ENCODE data around the gene ZBTB44. TPM values are rescaled to one million over a fixed set of nuclear protein-coding genes. Genes with fewer than 3 reads are reported as not detected.

ZBTB44 gene
- total RNA-seq, 1 experiment from 2014 or later: 41.2 TPM

- Histone ChIP-seq H3K4me3 (no peak overlapping the region), H3K79me2 (ENCODE audit: low read depth) (peaks cover 7% of the 10 kb centered on the region; the same call in 1 of the 2 replicates), H3K4me2 (no peak overlapping the region), H4K20me1 (ENCODE audit: insufficient read depth) (peaks cover 6% of the 10 kb centered on the region; the same call in 1 of the 2 replicates), H3K9me2 (ENCODE audit: insufficient read depth) (no peaks in the 10 kb centered on the region), H3K27me3 (ENCODE audit: insufficient read depth, low read depth) (no peaks in the 10 kb centered on the region), H3K36me3 (ENCODE audit: low read depth) (peaks cover 6% of the 10 kb centered on the region; the same call in 1 of the 2 replicates), H3K27ac (no peak overlapping the region), H3K4me1 (replicated peaks; ENCODE audit: insufficient read depth) (no peaks in the 10 kb centered on the region), H3K9me3 (ENCODE audit: insufficient read depth, low read depth) (no peaks in the 10 kb centered on the region), H3F3A (ENCODE audit: insufficient read depth, low read depth) (0 out of 2 replicates have a peak, but pooled peaks cover 3% of the 10 kb centered on the region), H2AFZ (no peak overlapping the region)
- DNase-seq: peak in 1 of 2 experiments; percentile 26
- intact Hi-C loops (cut with micrococcal nuclease; ENCODE audit: unreplicated experiment): no loop called here
- no TSS peak for BruUV-seq (replicated peaks)
- POLR2A ChIA-PET (ENCODE audit: unreplicated experiment): no interaction called here
- TF ChIP-seq EZH2 (IDR thresholded peaks at IDR 0.05; ENCODE audit: low read depth) (no peak), CTCF (conservative IDR thresholded peaks at IDR 0.05) (no peak)
- CTCF ChIA-PET: no interaction called here
Observed at GRCh38 chr11:130279989-130280388, 34.7 kb downstream of the ZBTB44 start.

GRCh38 chr11:130278745-130279144, 36.0 kb downstream of the ZBTB44 start:
- H3K27ac ChIP-seq: no peak overlapping the region
- no peak for TF ChIP-seq CTCF (conservative IDR thresholded peaks at IDR 0.05)
- no peak for TF ChIP-seq EZH2 (IDR thresholded peaks at IDR 0.05; ENCODE audit: low read depth)
- peaks cover 6% of the 10 kb centered on the region; the same call in 1 of the 2 replicates for H4K20me1 ChIP-seq (ENCODE audit: insufficient read depth)
- H3K4me1 ChIP-seq (replicated peaks; ENCODE audit: insufficient read depth): no peaks in the 10 kb centered on the region
- H3K27me3 ChIP-seq (ENCODE audit: insufficient read depth, low read depth): no peaks in the 10 kb centered on the region
- no TSS peak for BruUV-seq (replicated peaks)
- peaks cover 7% of the 10 kb centered on the region; the same call in 1 of the 2 replicates for H3K79me2 ChIP-seq (ENCODE audit: low read depth)
- intact Hi-C loops (cut with micrococcal nuclease; ENCODE audit: unreplicated experiment): no loop called here
- H3K9me3 ChIP-seq (ENCODE audit: insufficient read depth, low read depth): no peaks in the 10 kb centered on the region
- ChIA-PET CTCF (no interaction called here), POLR2A (ENCODE audit: unreplicated experiment) (no interaction called here)
- H3K4me2 ChIP-seq: no peak overlapping the region
- no peak for DNase-seq
- H2AFZ ChIP-seq: no peak overlapping the region
- 0 out of 2 replicates have a peak, but pooled peaks cover 3% of the 10 kb centered on the region for H3F3A ChIP-seq (ENCODE audit: insufficient read depth, low read depth)
- no peak overlapping the region for H3K4me3 ChIP-seq
- H3K36me3 ChIP-seq (ENCODE audit: low read depth): peaks cover 6% of the 10 kb centered on the region; the same call in 1 of the 2 replicates
- H3K9me2 ChIP-seq (ENCODE audit: insufficient read depth): no peaks in the 10 kb centered on the region

GRCh38 chr11:130278151-130278550, 36.6 kb downstream of the ZBTB44 start:
- no peaks in the 10 kb centered on the region for H3K4me1 ChIP-seq (replicated peaks; ENCODE audit: insufficient read depth)
- H3K36me3 ChIP-seq (ENCODE audit: low read depth): peaks cover 6% of the 10 kb centered on the region; the same call in 1 of the 2 replicates
- H2AFZ ChIP-seq: no peak overlapping the region
- no peak overlapping the region for H3K4me2 ChIP-seq
- TF ChIP-seq CTCF (conservative IDR thresholded peaks at IDR 0.05) (no peak), EZH2 (IDR thresholded peaks at IDR 0.05; ENCODE audit: low read depth) (no peak)
- intact Hi-C loops (cut with micrococcal nuclease; ENCODE audit: unreplicated experiment): no loop called here
- ChIA-PET POLR2A (ENCODE audit: unreplicated experiment) (no interaction called here), CTCF (no interaction called here)
- H3K79me2 ChIP-seq (ENCODE audit: low read depth): peaks cover 7% of the 10 kb centered on the region; the same call in 1 of the 2 replicates
- H3K27me3 ChIP-seq (ENCODE audit: insufficient read depth, low read depth): no peaks in the 10 kb centered on the region
- H3K9me2 ChIP-seq (ENCODE audit: insufficient read depth): no peaks in the 10 kb centered on the region
- H3K4me3 ChIP-seq: no peak overlapping the region
- no peak overlapping the region for H3K27ac ChIP-seq
- DNase-seq: peak in 1 of 2 experiments; percentile 19
- 0 out of 2 replicates have a peak, but pooled peaks cover 3% of the 10 kb centered on the region for H3F3A ChIP-seq (ENCODE audit: insufficient read depth, low read depth)
- peaks cover 6% of the 10 kb centered on the region; the same call in 1 of the 2 replicates for H4K20me1 ChIP-seq (ENCODE audit: insufficient read depth)
- H3K9me3 ChIP-seq (ENCODE audit: insufficient read depth, low read depth): no peaks in the 10 kb centered on the region
- BruUV-seq (replicated peaks): no TSS peak

All from PC-9 (cell line).